C1 segment of cervical spinal cord (tissue), 14 donors: ENCODE results near the gene C6orf136.

Experiments
- DNase-seq, 14 donors: peaks; one replicate each; lab custom pipeline; 2025; lab: John Stamatoyannopoulos, UW

The C6orf136 gene, protein sequence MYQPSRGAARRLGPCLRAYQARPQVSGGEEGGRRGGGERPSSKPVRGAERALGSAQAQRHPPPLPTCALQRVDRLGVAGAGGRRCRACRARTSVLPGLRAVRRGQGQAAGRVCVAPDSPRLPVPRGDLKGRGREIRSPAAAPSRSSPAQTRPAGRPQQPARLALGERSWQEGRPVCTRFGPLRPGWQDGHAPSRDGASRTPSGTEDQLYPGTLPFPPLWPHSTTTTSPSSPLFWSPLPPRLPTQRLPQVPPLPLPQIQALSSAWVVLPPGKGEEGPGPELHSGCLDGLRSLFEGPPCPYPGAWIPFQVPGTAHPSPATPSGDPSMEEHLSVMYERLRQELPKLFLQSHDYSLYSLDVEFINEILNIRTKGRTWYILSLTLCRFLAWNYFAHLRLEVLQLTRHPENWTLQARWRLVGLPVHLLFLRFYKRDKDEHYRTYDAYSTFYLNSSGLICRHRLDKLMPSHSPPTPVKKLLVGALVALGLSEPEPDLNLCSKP

DNA sequence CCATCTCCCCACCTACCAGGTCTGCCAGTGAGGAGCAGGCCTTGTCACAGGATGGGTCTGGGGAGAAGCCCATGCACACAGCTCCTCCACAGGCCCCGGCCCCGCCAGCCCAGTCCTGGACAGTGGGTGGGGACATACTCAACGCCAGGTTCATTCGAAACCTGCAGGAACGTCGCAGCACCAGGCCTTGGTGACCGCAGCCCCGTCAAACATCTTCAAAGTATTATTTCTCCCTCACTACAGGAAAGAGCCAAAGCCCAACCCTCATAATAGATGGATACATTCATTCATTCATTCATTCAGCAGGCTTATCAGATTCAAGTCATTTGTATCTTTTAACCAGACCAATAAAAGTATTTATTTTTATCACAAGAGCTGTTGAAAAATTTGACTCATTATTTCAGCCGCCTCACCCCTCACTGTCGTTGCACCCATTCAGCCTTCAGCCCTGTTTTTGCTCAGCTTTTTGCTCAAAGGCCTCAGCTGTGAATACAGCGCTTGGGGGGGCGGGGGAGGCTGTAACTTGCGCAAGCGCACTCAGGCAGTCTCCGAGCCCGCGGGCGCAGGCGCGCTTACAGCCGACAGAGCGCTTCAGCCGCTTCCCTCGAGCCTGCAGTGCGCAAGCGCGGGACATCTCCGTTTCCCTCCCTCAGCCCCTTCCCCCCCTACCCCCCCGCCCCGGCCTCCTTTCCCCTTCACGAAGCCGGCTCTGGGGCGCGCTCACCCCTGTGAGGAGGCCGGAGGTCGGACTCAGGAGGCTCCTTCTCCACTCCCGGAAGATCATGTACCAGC, at the start of gene C6orf136:
C6orf136 (plus strand) TSS at position 684 of the 792 bp plus-strand sequence; CDS start at position 783, 99 bp downstream.
- peak; percentile 39 to 95 (median 86) for DNase-seq

DNA sequence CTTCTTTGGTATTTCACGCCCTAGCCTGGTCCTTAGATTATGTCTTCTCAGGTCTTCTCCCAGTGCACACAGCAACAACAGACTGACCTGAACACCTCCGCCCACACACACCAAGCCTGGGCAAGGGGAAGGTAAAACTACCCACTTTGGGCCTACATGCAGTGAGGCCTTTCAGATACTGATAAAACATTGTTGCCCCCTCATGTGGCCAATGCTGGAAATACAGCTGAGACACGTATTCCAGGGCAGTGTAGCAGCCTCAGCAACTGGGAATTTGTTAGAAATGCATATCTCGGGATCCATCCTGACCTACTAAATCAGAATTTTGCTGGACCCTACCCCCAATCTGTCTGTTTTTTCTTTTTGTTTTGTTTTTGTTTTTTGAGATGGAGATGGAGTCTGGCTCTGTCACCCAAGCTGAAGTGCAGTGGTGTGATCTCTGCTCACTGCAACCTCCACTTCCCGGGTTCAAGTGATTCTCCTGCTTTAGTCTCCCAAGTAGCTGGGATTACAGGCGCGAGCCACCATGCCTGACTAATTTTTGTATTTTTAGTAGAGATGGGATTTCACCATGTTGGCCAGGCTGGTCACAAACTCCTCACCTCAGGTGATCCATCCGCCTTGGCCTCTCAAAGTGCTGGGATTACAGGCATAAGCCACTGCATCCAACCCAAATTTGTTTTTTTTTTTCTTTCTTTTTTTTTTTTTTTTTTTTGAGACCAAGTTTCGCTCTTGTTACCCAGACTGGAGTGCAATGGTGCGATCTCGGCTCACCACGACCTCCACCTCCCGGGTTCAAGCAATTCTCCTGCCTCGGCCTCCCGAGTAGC, 49.4 kb upstream of the C6orf136 start:
- peak in 7 of 14 donors; percentile 6 to 35 (median 14) for DNase-seq

DNA sequence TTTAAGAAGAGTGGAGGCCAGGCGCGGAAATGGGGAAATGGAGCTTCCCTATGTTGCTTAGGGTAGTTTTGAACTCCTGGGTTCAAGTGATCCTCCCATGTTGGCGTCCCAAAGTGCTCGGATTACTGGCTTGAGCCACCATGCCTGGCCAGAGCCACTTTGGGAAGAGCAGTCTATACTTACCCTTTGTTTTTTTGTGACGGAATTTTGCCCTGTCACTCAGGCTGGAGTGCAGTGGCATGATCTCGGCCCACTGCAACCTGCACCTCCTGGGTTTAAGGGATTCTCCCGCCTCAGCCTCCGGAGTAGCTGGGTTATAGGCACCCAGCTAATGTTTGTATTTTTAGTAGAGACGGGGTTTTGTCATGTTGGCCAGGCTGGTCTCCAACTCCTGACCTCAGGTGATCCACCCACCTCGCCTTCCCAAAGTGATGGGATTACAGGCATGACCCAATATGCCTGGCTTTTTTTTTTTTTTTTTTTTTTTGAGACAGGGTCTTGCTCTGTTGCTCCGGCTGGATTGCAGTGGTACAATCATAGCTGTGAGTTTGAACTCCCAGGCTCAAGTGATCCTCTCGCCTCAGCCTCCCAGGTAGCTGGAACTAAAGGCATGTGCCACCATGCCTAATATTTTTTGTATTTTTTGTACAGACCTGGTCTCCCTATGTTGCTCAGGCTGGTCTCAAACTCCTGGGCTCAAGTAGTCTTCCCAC, 47.9 kb upstream of the C6orf136 start:
- DNase-seq = no peak

DNA sequence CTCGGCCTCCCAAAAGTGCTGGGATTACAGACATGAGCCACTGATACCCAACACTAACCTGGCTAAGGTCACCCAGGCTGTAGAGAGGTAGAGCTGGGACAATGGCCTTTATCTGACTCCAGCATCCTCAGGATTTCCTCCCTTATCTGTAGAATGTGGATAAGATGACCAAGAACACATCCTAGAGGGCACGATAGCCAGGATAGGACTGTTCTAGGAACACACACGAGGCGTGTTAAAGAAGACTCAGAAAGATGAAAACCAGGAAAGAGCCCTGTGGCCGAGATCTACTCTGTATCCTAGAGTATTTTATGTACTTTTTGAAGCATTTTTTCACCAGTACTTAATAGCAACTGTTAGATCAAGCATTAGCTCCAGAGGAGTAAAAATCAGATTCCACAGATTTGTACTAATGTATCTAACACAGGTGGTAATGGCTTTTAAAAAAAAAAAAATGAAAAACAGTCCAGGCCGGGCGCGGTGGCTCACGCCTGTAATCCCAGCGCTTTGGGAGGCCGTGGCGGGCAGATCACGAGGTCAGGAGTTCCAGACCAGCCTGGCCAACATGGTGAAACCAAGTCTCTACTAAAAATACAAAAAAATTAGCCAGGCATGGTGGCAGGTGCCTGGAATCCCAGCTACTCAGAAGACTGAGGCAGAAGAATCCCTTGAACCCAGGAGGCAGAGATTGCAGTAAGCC, 47.2 kb upstream of the C6orf136 start:
- DNase-seq = no peak

DNA sequence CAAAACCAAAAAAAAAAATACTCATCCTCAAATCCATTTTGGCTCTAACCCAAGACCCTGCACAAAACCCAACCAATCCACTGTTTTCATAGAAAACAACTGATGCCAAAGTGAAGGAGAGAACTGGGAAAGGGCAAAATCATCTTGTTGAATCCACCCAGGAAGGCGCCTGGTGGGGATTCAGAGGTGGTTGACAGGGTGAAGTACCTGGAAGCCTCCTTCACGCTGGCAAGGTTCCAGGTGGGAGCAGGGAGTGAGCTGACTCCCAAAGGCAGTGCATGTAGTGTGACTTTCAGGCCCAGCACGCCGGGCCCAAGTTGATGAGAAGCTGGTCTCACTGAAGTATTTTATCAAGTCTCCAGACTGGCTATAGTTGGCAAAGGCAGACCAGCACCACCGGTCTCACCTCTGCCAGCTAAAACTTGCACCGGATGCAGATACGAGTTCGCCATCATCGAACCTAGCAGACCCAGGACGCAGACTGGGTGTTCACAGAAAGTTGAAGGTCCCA, 46.4 kb upstream of the C6orf136 start:
- no peak for DNase-seq

DNA sequence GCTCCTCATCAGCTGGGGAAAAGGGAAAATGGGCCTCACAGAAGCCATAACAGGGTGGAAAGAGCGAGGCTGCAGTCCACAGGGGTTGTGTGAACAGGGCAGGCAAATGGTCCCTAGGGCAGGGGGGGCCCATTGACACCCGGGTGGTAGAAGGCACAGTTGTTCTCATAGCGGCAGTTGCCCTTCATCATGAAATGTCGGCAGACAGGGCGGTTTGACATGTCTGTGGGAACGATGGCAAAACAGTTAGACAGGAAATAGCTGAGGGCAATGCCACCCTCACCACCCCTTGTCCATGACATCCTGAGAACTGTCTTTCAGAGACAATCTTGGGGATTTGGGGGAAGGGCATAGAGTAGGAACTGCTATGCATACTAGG, 45.5 kb upstream of the C6orf136 start:
- no peak for DNase-seq

DNA sequence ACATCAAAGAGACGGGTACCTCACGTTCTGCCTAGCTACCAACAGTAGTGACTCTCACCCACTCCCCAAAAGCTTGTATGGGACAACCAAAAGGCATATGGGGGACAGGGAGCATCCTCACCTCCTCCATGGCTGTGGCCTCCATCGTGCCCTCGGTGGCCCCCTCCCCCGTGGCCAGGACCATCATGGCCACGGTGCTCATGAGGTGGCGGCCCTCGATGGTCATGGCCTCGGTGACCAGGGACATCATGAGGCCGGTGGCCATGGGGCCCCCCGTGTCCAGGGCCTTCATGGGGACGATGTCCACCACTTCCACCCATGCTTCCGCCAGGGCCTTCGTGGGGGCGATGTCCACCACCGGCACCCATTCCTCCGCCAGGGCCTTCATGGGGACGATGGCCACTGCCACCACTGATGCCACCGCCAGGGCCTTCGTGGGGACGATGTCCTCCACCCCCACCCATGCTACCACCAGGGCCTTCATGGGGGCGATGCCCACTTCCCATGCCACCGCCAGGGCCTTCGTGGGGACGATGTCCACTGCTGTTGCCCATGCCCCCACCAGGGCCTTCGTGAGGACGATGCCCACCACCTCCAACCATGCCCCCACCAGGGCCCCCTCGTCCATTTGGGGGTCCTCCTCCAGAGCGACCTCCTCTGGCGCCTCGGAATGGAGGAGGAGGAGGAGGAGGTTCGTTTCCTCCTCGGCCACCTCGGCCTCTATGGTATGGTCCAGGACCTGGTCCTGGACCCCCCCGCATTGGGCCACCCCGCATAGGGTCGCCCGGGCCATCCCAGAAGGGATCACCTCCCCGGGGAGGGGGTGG, 44.9 kb upstream of the C6orf136 start:
- no peak for DNase-seq

DNA sequence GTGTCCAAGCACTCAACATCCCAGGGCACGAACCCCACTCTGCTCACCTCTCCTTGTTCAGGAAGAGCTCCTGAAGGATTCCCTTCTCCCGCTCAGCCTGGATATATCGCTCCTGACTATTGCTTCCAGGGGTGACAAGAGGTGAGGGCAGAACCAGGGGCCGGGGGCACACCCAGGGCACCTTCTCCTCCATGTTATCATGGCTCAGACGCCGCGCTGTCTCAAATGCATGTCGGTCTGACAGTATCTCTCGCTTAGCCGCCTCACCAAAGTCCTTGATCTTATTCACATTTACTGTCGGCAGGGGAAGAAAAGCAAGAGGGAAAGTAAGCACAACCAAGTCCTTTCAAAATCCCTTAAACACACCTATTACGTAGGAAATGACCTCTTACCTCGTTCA, 43.0 kb upstream of the C6orf136 start:
- no peak for DNase-seq

DNA sequence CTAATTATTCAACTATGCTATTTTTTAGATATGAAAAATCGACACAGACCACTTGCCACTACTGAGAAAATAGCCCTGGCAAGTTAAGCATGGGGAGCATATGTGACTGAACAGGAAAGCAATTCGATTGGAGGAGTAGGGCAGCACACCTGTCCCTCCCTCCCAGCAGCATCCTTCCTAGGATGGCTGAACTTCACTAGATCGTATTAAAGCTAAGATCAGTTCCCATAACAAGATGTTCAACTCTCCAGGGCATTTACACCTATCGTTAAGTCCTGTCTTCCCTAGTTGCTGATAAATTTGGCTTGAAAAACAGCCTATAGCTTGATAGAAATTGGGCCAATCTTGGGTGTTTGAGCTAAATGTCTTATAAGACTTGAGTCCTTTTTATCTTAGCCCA, 36.9 kb upstream of the C6orf136 start:
- no peak for DNase-seq

DNA sequence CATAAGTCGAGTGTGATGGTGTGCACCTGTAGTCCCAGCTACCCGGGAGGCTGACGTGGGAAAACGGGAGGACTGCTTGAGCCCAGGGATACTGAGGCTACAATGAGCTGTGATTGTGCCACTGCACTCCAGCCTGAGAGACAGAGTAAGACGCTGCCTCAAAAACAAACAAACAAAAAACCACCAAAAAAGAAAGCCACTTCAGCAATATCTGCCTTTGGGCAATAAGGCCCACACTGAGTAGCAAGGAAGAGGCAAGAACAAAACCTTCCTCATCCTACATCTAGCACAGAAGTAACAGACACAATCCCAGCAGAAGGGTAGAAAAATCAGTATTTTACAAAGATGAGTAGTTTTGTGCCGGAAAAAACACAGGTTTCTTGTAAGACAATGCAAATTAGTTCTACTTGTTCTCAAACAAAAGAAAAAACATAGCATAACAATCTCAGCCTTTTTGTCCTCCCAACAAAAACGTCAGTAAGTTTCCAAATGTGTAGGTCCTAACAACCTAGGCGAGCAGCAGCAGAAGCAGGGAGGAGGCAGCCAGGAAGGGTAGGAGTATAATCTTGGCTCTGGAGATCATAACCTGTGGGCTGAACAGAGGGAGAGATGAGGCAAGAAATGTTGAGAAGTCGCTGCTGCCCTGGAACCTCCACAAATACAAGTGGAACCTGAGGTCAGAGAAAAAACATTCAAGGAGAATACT, 35.6 kb upstream of the C6orf136 start:
- no peak for DNase-seq

DNA sequence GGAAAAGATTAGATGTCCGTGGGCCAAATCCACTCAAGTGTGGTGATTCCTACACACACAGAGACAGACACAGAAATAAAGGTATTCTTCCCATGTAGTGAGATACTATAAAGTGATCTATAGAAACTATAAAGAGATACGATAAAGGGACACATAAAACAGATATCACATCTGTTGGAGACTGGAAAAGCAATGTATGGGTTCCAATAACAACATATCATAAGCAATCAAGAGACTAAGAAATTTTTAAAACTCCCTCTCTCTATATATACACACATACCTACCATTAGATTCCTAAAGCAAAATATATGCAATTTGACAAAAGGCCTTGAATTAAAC, 35.1 kb upstream of the C6orf136 start:
- DNase-seq = no peak

DNA sequence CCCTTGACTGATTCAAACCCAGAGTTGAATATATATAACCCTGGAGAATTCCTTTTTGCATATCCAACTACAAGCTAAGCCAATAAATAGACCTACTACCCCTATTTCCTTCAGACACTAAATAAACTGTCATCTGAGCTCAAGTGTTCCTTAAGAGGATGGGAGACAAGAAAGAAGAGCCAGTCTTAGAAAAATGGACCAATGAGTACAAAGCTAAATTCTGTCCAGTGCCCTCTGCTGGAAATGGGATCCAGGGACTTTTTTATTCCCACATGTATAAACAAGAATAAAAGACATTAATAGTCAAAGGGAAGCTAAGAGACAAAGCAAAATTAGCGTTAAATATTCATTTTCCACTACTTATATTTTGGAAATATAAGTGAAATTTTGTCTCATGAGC, 34.7 kb upstream of the C6orf136 start:
- peak in 1 of 14 donors; percentile 8 for DNase-seq

DNA sequence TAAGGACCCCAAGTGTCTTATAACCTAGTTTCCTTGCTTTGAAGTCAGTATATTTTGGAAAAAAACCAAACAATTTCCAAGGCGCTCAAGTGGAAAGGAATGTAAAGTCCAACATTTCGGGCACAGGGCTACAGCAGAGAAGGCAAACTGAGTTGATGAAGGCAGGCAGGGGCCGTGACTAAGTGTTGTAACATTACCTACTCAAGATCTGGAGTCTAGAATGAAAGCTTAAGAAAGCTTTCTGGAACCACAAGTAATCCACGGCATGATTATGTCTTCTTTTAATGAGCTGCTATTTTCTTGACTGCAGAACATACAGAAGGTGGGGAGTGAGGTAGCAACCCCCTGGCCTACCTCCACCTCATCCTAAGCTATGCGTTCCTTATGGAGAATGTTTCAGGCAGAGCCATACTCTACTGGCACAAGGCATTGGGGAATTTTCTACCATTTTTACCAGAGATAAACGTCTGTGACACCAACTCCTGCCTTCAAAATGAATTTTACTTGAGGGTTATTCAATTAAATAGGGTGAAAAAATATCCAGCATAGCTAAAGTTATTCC, 34.2 kb upstream of the C6orf136 start:
- no peak for DNase-seq

DNA sequence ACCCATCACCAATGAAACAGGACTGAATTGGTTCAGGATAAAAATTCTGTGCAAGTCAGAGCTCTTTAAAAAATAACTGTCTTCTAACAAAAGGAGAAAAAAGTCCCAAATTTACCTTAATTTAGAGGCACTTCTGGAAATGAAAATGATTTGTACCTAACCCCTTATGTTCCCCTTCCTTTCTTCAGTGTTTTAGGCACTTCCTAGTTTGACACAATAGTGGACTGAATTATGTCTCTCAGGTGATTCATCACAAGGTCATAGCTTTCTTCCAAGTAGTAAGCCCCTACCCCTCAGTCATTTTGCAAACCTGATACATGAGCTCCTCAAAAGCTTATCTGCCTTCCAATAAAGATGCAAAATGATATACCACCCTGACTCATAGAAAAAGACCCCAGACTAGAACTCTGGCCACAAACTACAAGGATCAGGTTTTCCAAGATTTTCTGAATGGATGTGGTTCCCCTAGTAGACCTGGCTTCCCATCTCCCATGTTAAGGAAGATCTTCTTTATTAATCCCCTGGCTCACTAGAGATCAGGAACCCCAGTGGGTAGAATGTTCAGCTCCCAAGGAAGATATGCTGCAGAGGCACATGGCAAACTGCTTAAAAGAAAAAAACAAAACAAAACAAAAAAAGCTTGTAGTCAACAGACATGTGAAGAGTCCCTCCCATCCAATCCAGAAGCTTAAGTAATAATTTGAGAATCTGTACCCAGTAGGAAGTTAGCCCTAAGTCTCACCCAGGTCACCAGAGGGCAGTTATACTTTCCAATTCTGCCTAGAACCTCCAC, 33.5 kb upstream of the C6orf136 start:
- DNase-seq = no peak

DNA sequence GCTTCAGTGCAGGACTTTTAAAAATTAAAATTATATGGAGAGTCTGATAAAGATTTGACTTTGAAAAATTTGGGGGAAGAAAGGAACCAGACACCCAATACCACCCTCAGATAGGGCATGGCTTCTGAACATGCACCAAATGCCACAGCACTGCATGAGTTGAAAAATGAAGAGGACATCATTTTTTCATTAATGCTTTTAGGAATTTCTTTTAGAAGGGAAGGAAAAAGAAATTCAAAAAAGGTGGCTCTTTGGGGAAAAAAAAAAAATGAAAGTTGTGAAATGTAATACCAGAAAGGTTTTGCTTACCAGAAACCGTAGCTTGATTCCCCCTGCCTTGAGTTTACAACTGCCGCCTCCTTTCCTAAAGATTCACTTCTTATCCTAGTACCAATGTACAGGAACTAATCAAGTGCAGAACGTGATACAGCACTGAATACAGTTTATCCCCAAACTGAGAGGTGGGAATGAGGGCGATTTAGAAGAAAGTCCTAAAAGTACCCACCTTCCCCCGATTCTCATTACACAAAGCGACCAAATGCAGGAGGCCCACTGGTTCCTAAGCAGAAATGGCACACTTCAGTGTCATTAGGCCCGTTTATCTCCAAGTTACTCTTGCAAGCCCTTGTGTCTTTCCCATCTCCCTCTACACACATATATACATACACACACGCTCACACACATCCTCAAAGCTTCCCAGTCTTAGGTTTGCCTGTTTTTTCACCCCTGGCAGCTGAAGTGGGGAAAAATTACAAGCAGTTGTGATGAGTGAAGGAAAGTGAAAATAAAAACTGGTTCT, 32.7 kb upstream of the C6orf136 start:
- peak in 5 of 14 donors; percentile 10 to 41 (median 15) for DNase-seq

DNA sequence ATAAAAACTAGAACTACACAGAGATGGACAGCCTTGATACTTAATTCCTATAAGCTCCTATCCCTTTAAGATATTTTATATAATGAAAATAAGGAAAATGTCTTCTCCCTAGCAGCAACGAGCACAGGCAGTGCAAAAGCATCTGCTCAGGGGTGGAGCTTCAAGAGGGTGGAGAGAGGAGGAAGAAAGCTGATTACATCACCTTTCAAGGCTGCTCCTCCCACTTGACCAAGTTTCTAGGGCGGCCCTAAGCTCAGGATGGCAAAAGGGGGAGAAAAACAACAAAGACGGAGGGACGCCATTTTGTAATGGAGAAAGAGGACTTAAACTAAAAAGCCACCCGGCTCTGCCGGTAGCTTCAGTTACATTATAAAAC, 32.1 kb upstream of the C6orf136 start:
- DNase-seq = peak; percentile 4 to 98 (median 72)
